T-helper 1 cell treated with Interleukin-12 subunit alpha and Interleukin-12 subunit beta and Interleukin-4 antibody, amounts not matched to agents 30 ng/mL and 1 ng/mL, for 36 hours (primary cell): ENCODE measurements around the gene SNRK. TPM values are rescaled to one million over a fixed set of nuclear protein-coding genes. Genes with fewer than 3 reads are reported as not detected.

Experiments used
- total RNA-seq: library from RNA; stranded (reverse); gene quantifications from 2 replicates; pipeline ENCODE4 v1.2.3, GENCODE V29; 2022

The SNRK gene
- total RNA-seq, 1 donor from 2014 or later: 74.4 TPM

Other genes with a start within 250 kb of the SNRK start
- gene POMGNT2, start 180.5 kb upstream of the SNRK start, total RNA-seq: 4.8 and 5.5 TPM in 2 replicates